Dermis microvascular lymphatic vessel endothelial cell (primary cell): ENCODE results near the gene PGP. TPM values are rescaled to one million over a fixed set of nuclear protein-coding genes. Genes with fewer than 3 reads are reported as not detected.

Source experiments
- DNase-seq, 2 donors: peaks; one replicate each; pipeline versions ENCODE4 v3.0.0 to v3.0.0-alpha.2; 2010; ENCODE audit warnings: low read depth in 2 of 2
- total RNA-seq: library from RNA; depleted of rRNA; stranded (reverse); fragments of >200 nt; gene quantifications from 2 replicates; pipeline ENCODE4 v1.2.1, GENCODE V29; 2014

Gene PGP
- total RNA-seq, 1 donor from 2014 or later = 11.8 TPM

- DNase-seq = no peak
These were observed 31.0 kb downstream of the PGP start for GRCh38 chr16:2183671-2184070.

- DNase-seq = no peak
These were observed 32.7 kb downstream of the PGP start for GRCh38 chr16:2181952-2182351.

GRCh38 chr16:2180962-2181923, 33.4 kb downstream of the PGP start:
- DNase-seq = no peak

GRCh38 chr16:2180461-2180860, 34.2 kb downstream of the PGP start:
- DNase-seq = no peak

- DNase-seq = no peak
These were observed 35.1 kb downstream of the PGP start for GRCh38 chr16:2179576-2179975.

GRCh38 chr16:2179107-2179501, 35.5 kb downstream of the PGP start:
- DNase-seq = no peak

GRCh38 chr16:2178321-2179106, 36.1 kb downstream of the PGP start:
- peak in 1 of 2 donors; percentile 67 for DNase-seq

- DNase-seq = no peak
These were observed 37.1 kb downstream of the PGP start for GRCh38 chr16:2177561-2177960.

GRCh38 chr16:2177101-2177500, 37.5 kb downstream of the PGP start:
- no peak for DNase-seq

GRCh38 chr16:2176047-2176446, 38.6 kb downstream of the PGP start:
- DNase-seq = no peak

- no peak for DNase-seq
These were observed 39.2 kb downstream of the PGP start for GRCh38 chr16:2175454-2175853.

- DNase-seq = no peak
These were observed 40.1 kb downstream of the PGP start for GRCh38 chr16:2174396-2175131.

- DNase-seq = no peak
These were observed 40.7 kb downstream of the PGP start for GRCh38 chr16:2173916-2174315.

GRCh38 chr16:2173366-2173765, 41.3 kb downstream of the PGP start:
- no peak for DNase-seq

- DNase-seq = no peak
These were observed 41.8 kb downstream of the PGP start for GRCh38 chr16:2172688-2173335.

- DNase-seq = no peak
These were observed 43.0 kb downstream of the PGP start for GRCh38 chr16:2171601-2172178.

GRCh38 chr16:2170587-2171435, 43.8 kb downstream of the PGP start:
- peak in 1 of 2 donors; percentile 46 for DNase-seq

GRCh38 chr16:2170080-2170479, 44.6 kb downstream of the PGP start:
- peak; percentile 89 to 94 for DNase-seq

- DNase-seq = no peak
These were observed 47.5 kb downstream of the PGP start for GRCh38 chr16:2167068-2167638.
